SK-N-MC (cell line): ENCODE measurements around the gene LANCL2.

Experiments
- EZH2 ChIP-seq: fragments of 200-600 bp; sonication (generic); IDR thresholded peaks from one replicate; pipeline ENCODE4 v1.6.1; 2017; ENCODE audit warnings: antibody characterized with exemption
- FOXP2 ChIP-seq: optimal IDR thresholded peaks from 2 replicates; pipeline ENCODE3; 2011; ENCODE audit warnings: mild to moderate bottlenecking, moderate library complexity; ENCODE audit not compliant: insufficient read depth; ENCODE audit errors: extremely low read length, control extremely low read depth
- POLR2AphosphoS5 ChIP-seq: IDR thresholded peaks from 2 replicates; pipeline ENCODE4 v1.6.1; 2012; ENCODE audit warnings: mild to moderate bottlenecking, low read depth, low read length, borderline replicate concordance

GRCh38 chr7:55427800-55428199 is 62.7 kb downstream of the LANCL2 start:
- TF ChIP-seq POLR2AphosphoS5 = no peak
- no peak for TF ChIP-seq EZH2
- no peak for TF ChIP-seq FOXP2
